Mucosa of descending colon (tissue), 3 donors: ENCODE results near the gene PDE4B. TPM values are rescaled to one million over a fixed set of nuclear protein-coding genes. Genes with fewer than 3 reads are reported as not detected.

Experiments
- ATAC-seq: fragments of 200-7000 bp; cut with Tn5 transposase; one replicate; pipeline ENCODE4 v1.9.1; 2020; ENCODE audit warnings: mild to moderate bottlenecking, moderate library complexity
- DNase-seq, 3 donors: peaks; one replicate each; pipeline ENCODE4 v3.0.0-alpha.2; 2020
- H3K36me3 ChIP-seq: fragments of 200-600 bp; one replicate; pipeline ENCODE4 v1.8.0; 2021; ENCODE audit warnings: low read depth, mild to moderate bottlenecking
- H3K4me1 ChIP-seq: fragments of 200-600 bp; one replicate; pipeline ENCODE4 v1.8.0; 2021; ENCODE audit warnings: low read depth, mild to moderate bottlenecking
- H3K4me3 ChIP-seq: fragments of 200-600 bp; one replicate; pipeline ENCODE4 v1.8.0; 2021; ENCODE audit warnings: mild to moderate bottlenecking
- H3K9me3 ChIP-seq: fragments of 200-600 bp; one replicate; pipeline ENCODE4 v1.8.0; 2021; ENCODE audit warnings: mild to moderate bottlenecking
- intact Hi-C, 2 donors: fragments of 100-400 bp; cut with DNase I in 1 of 2; cut with micrococcal nuclease in 1 of 2; formaldehyde crosslinking; loops; one replicate each; pipeline versions ENCODE4 v1.11.0 to v1.11.1; 2022; cut with DNase I, micrococcal nuclease
- total RNA-seq, 3 donors: library from RNA; stranded (reverse); fragmentation: NEBNext Ultra II Directional in 2 of 3; extraction: Animal tissue kit (Norgen Biotek cat#: 25700) in 2 of 3; gene quantifications; one replicate each; pipeline versions ENCODE4 v1.2.1 to v1.2.4, GENCODE V29; 2021 to 2023
- TF ChIP-seq, protein P1 (sequence below): fragments of 200-600 bp; IDR thresholded peaks from one replicate; pipeline ENCODE4 v1.8.0; 2022; ENCODE audit warnings: antibody characterized with exemption, mild to moderate bottlenecking
- donor health status: DM: no; HTN: no; CAD: no; lungs with moderate emphysema.
- donor health status: DM: no; HTN: no; CAD: no.
- donor health status: DM: no; HTN: yes; CAD: no.

The PDE4B gene
- total RNA-seq, 3 donors from 2014 or later, result 3.4 to 6.6 (median 4.9) TPM

- peaks cover 6% of the 10 kb centered on the region for H3K4me1 ChIP-seq
- ATAC-seq (peak; percentile 87), DNase-seq (peak; percentile 45 to 87 (median 54))
- no peaks in the 10 kb centered on the region for H3K36me3 ChIP-seq
- no peaks in the 10 kb centered on the region for H3K9me3 ChIP-seq
- intact Hi-C loops, result loop anchor here in 1 of 2 donors (5.0 kb wide), 1 partner anchor 61 kb away; no protein-coding TSS in a partner anchor
- TF ChIP-seq, protein P1, sequence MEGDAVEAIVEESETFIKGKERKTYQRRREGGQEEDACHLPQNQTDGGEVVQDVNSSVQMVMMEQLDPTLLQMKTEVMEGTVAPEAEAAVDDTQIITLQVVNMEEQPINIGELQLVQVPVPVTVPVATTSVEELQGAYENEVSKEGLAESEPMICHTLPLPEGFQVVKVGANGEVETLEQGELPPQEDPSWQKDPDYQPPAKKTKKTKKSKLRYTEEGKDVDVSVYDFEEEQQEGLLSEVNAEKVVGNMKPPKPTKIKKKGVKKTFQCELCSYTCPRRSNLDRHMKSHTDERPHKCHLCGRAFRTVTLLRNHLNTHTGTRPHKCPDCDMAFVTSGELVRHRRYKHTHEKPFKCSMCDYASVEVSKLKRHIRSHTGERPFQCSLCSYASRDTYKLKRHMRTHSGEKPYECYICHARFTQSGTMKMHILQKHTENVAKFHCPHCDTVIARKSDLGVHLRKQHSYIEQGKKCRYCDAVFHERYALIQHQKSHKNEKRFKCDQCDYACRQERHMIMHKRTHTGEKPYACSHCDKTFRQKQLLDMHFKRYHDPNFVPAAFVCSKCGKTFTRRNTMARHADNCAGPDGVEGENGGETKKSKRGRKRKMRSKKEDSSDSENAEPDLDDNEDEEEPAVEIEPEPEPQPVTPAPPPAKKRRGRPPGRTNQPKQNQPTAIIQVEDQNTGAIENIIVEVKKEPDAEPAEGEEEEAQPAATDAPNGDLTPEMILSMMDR, result no peak
- no peak overlapping the region for H3K4me3 ChIP-seq
Observed at GRCh38 chr1:66271216-66271903, 478.7 kb downstream of the PDE4B start.

- intact Hi-C loops, result loop anchor here in 1 of 2 donors (5.0 kb wide), 1 partner anchor 60 kb away; no protein-coding TSS in a partner anchor
- H3K36me3 ChIP-seq, result no peaks in the 10 kb centered on the region
- peaks cover 6% of the 10 kb centered on the region for H3K4me1 ChIP-seq
Observed at GRCh38 chr1:66271904-66272254, 479.2 kb downstream of the PDE4B start.

GRCh38 chr1:66273656-66274055 is 481.0 kb downstream of the PDE4B start:
- Histone ChIP-seq H3K4me1 (peaks cover 6% of the 10 kb centered on the region), H3K36me3 (no peaks in the 10 kb centered on the region), H3K9me3 (no peaks in the 10 kb centered on the region), H3K4me3 (no peak overlapping the region)
- no peak for ATAC-seq
- TF ChIP-seq, protein P1, result no peak
- intact Hi-C loops, result loop anchor here in 1 of 2 donors (5.0 kb wide), 1 partner anchor 59 kb away; no protein-coding TSS in a partner anchor
- DNase-seq, result no peak

More at GRCh38 chr1:66271904-66272254, 479.2 kb downstream of the PDE4B start:
- Histone ChIP-seq H3K4me3 (no peak overlapping the region), H3K9me3 (no peaks in the 10 kb centered on the region)
- ATAC-seq, result peak; percentile 80
- TF ChIP-seq, protein P1, result no peak
- DNase-seq, result peak; percentile 51 to 65 (median 64)

DNA sequence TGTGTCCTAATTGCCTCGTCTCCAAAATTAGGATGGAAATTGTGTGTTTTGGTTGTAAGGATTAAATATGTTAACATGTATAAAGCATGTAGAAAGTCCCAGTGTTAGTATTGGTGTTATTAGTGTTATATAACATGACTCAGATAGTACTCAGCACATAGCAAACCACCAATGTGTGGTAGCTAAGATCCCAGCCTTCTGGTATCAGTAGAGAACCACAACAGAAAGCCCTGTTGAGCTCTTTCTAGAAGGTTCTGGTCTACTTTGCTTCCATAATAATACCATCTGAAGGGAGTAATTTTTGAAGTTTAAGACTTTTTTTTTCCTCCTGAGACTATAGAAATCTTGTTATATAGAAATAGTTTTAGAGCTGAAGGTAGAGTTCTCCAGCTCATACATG is 481.9 kb downstream of the PDE4B start:
- no peak for DNase-seq
- peak; percentile 14 for ATAC-seq
- intact Hi-C loops, result loop anchor here in 1 of 2 donors (5.0 kb wide), 1 partner anchor 58 kb away; no protein-coding TSS in a partner anchor
- TF ChIP-seq, protein P1, result no peak
- peaks cover 6% of the 10 kb centered on the region for H3K4me1 ChIP-seq
- no peaks in the 10 kb centered on the region for H3K9me3 ChIP-seq
- H3K36me3 ChIP-seq, result no peaks in the 10 kb centered on the region
- no peak overlapping the region for H3K4me3 ChIP-seq

- TF ChIP-seq, protein P1, result no peak
- intact Hi-C loops, result no loop called here
- Histone ChIP-seq H3K4me1 (peaks cover 6% of the 10 kb centered on the region), H3K9me3 (no peaks in the 10 kb centered on the region), H3K36me3 (no peaks in the 10 kb centered on the region), H3K4me3 (no peak overlapping the region)
- DNase-seq, result no peak
- ATAC-seq, result peak; percentile 37
Observed at GRCh38 chr1:66275083-66275482, 482.4 kb downstream of the PDE4B start.
